Colonic mucosa (tissue), 4 donors: ENCODE measurements around the gene TTC24. TPM values are rescaled to one million over a fixed set of nuclear protein-coding genes. Genes with fewer than 3 reads are reported as not detected.
A peak's percentile ranks its signal among the peaks of the same experiment; 100 is the strongest.

Experiments used
- DNase-seq: peaks from one replicate; pipeline ENCODE4 v3.0.0-alpha.2; 2020
- H3K27ac ChIP-seq: fragments of 200-600 bp; one replicate; pipeline ENCODE4 v1.8.0; 2021
- H3K27me3 ChIP-seq: fragments of 200-600 bp; one replicate; pipeline ENCODE4 v1.8.0; 2021
- H3K36me3 ChIP-seq: fragments of 200-600 bp; one replicate; pipeline ENCODE4 v1.8.0; 2021
- H3K4me1 ChIP-seq: fragments of 200-600 bp; one replicate; pipeline ENCODE4 v1.8.0; 2021; ENCODE audit warnings: mild to moderate bottlenecking
- H3K4me3 ChIP-seq: fragments of 200-600 bp; one replicate; pipeline ENCODE4 v1.8.0; 2021
- H3K9ac ChIP-seq, 2 donors: one replicate each; pipeline ENCODE4 v1.7.0; 2013; ENCODE audit warnings: control low read depth in 2 of 2, low read depth in 2 of 2, low read length in 2 of 2
- H3K9me3 ChIP-seq: fragments of 200-600 bp; one replicate; pipeline ENCODE4 v1.8.0; 2021
- intact Hi-C: fragments of 100-400 bp; cut with DNase I; formaldehyde crosslinking; loops from one replicate; pipeline ENCODE4 v1.14.1; 2022
- total RNA-seq, 2 donors: library from RNA; stranded (reverse); fragmentation: NEBNext Ultra II Directional in 1 of 2; extraction: Animal tissue kit (Norgen Biotek cat#: 25700) in 1 of 2; gene quantifications; one replicate each; pipeline ENCODE4 v1.2.1, GENCODE V29; 2021
- TF ChIP-seq, protein P1 (sequence below): fragments of 200-600 bp; IDR thresholded peaks from one replicate; pipeline ENCODE4 v1.8.0; 2022; ENCODE audit warnings: antibody characterized with exemption, mild to moderate bottlenecking
- donor health status: healthy.
- donor health status: DM: no; HTN: no; CAD: no.
- donor health status: DM: no; HTN: no; CAD: no.

TTC24 gene
- total RNA-seq, 2 donors from 2014 or later, result not detected

DNA sequence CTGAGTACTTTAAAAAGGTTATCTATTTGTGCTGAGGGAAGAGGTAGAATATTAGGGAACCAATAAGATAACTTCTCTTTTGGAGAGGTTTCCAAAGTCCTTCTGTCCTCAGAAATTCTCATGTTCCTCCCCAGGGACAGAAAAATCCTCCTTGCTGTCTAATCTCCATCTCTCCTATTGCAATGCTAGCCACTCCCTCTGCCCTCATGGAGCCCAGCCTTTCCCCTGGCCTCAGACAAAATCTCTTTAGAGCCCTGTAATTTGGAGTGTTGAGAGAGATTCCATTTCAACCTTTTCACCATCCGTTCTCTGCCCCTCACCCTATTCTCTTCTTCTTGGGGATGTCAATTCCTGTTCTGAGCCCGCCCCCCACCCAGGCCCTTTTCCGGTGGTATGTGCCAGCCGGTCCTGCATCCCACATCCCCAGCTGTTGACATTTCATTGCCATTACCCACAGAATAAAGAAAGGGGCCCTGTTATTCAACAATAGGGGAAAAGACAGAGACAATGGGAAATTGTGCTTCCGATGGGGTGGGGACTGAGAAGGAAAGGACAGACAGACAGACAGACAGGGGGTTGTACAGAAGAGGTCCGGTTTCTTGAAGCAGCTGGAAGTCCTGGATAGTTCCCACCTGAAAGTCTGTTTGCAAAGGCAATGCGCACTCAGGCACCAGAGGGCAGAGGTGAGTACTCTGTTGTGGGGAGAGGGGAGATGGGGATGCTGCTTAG is 39.5 kb downstream of the TTC24 start, which contains the start of gene HAPLN2:
TSS of gene HAPLN2 (plus strand) at position 563 of the 729 bp plus-strand sequence. CDS start 4,076 bp downstream, outside the sequence.
- intact Hi-C loops, result no loop called here
- Histone ChIP-seq H3K9ac (no peak within 1 kb of the TSS), H3K36me3 (no peaks in the 10 kb centered on the region), H3K27ac (no peak within 1 kb of the TSS), H3K9me3 (no peaks in the 10 kb centered on the region), H3K4me1 (peaks cover 2% of the 10 kb centered on the region), H3K4me3 (no peak within 1 kb of the TSS), H3K27me3 (peaks cover 23% of the 10 kb centered on the region)
- DNase-seq, result no peak
- TF ChIP-seq, protein P1, sequence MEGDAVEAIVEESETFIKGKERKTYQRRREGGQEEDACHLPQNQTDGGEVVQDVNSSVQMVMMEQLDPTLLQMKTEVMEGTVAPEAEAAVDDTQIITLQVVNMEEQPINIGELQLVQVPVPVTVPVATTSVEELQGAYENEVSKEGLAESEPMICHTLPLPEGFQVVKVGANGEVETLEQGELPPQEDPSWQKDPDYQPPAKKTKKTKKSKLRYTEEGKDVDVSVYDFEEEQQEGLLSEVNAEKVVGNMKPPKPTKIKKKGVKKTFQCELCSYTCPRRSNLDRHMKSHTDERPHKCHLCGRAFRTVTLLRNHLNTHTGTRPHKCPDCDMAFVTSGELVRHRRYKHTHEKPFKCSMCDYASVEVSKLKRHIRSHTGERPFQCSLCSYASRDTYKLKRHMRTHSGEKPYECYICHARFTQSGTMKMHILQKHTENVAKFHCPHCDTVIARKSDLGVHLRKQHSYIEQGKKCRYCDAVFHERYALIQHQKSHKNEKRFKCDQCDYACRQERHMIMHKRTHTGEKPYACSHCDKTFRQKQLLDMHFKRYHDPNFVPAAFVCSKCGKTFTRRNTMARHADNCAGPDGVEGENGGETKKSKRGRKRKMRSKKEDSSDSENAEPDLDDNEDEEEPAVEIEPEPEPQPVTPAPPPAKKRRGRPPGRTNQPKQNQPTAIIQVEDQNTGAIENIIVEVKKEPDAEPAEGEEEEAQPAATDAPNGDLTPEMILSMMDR, result no peak

DNA sequence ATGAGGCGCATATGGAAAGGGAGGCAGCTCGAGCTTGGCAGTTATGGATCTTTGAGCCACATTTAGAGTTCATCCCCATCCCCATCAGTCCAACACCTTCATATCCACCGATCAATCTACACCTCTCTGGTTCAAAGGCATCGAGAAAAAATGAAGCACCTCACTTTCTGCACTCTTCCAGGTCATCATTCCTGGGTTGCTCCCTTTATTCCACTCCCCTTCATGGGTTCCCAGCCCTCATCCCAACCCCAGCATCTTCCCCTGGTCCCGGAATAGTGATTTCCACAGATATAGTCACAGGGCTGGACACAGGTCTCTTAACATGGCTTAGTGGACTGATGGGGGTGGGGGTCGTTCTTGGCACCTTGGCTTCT is 40.0 kb downstream of the TTC24 start:
- DNase-seq, result no peak
- Histone ChIP-seq H3K4me3 (no peak overlapping the region), H3K36me3 (no peaks in the 10 kb centered on the region), H3K9ac (no peak overlapping the region), H3K27me3 (peaks cover 28% of the 10 kb centered on the region), H3K27ac (no peak overlapping the region), H3K9me3 (no peaks in the 10 kb centered on the region), H3K4me1 (peaks cover 8% of the 10 kb centered on the region)
- TF ChIP-seq, protein P1, result no peak
- intact Hi-C loops, result no loop called here

DNA sequence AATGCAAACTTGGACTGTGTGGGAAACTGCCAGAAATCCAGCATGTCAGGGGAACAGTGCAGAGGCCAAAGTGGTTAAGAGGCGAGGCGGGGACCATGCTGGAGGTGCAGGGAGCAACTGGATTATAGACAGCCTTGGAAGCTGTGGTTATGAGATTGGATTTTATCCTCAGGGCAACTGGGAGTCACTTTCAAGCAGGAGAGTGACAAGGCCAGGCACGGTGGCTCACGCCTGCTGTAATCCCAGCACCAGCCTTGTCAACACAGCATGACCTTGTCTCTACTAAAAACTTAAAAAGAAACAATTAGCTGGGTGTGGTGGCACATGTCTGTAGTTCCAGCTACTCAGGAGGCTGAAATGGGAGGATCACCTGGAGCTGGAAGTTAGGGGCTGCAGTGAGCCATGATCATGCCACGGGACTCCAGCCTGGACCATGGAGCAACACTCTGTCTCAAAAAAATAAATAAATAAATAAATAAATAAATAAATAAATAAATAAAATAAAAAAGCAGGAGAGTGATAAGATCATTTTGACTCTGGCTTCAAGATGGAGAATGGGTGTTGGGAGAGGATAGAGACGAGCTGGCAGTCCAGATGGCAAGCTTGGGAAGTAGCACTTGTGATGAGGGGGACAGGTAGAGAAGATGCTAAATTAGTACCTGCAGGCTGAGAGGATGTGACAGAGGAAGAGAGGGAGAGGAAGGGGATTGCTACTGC is 43.2 kb downstream of the TTC24 start:
- Histone ChIP-seq H3K27me3 (peaks cover 42% of the 10 kb centered on the region), H3K9ac (no peak overlapping the region), H3K36me3 (no peaks in the 10 kb centered on the region), H3K4me3 (no peak overlapping the region), H3K4me1 (peaks cover 21% of the 10 kb centered on the region), H3K9me3 (no peaks in the 10 kb centered on the region), H3K27ac (no peak overlapping the region)
- intact Hi-C loops, result loop anchor here (10.0 kb wide), 1 partner anchor 242 kb away; the partner anchor contains the start of gene NTRK1
- TF ChIP-seq, protein P1, result no peak
- DNase-seq, result no peak

DNA sequence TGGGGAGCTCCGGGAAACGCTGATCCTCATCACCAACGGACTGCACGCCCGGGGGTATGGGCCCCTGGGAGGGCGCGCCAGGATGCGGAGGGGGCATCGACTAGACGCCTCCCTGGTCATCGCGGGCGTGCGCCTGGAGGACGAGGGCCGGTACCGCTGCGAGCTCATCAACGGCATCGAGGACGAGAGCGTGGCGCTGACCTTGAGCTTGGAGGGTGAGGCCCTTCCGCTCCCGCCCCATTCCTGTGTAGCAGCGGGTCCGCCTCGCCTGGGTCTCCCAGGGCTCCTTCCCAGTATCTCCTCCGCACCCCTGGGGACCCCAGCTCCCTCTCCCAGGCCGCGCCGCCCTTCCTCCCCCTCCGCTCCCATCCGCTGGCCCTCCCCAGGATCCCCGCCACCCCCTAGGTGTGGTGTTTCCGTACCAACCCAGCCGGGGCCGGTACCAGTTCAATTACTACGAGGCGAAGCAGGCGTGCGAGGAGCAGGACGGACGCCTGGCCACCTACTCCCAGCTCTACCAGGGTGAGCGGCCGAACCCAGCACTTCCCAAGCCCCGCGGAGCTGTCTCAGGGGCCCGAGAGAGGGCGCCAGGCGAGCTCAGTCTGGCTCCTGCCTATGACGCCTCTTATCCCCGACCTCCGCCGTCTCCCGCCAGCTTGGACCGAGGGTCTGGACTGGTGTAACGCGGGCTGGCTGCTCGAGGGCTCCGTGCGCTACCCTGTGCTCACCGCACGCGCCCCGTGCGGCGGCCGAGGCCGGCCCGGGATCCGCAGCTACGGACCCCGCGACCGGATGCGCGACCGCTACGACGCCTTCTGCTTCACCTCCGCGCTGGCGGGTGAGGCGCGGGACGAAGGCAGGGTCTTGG is 44.7 kb downstream of the TTC24 start:
- Histone ChIP-seq H3K9ac (peak overlapping the region in 1 of 2 donors; percentile 12), H3K27ac (no peak overlapping the region), H3K36me3 (no peaks in the 10 kb centered on the region), H3K9me3 (no peaks in the 10 kb centered on the region), H3K4me1 (peaks cover 21% of the 10 kb centered on the region), H3K4me3 (peak overlapping the region; percentile 23), H3K27me3 (peaks cover 42% of the 10 kb centered on the region)
- TF ChIP-seq, protein P1, result peak; percentile 14
- DNase-seq, result peak; percentile 35
- intact Hi-C loops, result loop anchor here (10.0 kb wide), 1 partner anchor 241 kb away; the partner anchor contains the start of gene NTRK1
